Measurements from ENCODE around the gene RAC3. TPM values are rescaled to one million over a fixed set of nuclear protein-coding genes. Genes with fewer than 3 reads are reported as not detected.

The RAC3 gene
- total and polyA plus RNA-seq, 7 donors, result 0.60 to 11.8 (median 2.8) TPM

DNA sequence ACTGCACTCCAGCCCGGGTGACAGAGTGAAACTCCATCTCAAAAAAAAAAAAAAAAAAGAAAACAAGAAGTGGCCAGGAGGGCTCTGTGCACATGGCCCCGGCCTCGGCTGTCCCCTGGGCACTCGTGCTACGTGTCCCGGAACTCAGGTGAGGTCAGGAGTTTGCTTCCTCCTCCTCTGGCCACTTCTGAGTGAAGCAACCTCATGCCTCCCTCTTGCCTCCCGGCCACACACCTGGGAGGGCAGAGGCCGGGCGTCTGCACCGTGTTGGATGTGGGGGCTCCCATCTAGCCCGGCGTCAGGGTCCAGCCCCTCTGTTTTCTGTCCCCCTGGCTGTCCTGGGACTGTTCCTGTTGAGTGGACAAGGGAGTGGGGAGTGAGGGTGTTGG is 31.9 kb upstream of the RAC3 start:
- WGBS, 2 donors, result 91 to 93% methylated on average over 12 of the region's 12 CpGs
- intact Hi-C loops (cut with DNase I), result no loop called here
- no peak for DNase-seq
- Histone ChIP-seq H3K27ac (no peak overlapping the region), H3K27me3 (no peaks in the 10 kb centered on the region), H3K36me3 (peaks cover 0 to 9% (median 0%) of the 10 kb centered on the region in 4 donors), H3K4me1 (peaks cover 0 to 23% (median 21%) of the 10 kb centered on the region in 4 donors), H3K9me3 (no peaks in the 10 kb centered on the region), H3K4me3 (no peak overlapping the region)
- TF ChIP-seq POLR2A (IDR thresholded peaks at IDR 0.05), result no peak
- TF ChIP-seq EP300 (IDR thresholded peaks at IDR 0.05), result no peak
- TF ChIP-seq, protein P1, sequence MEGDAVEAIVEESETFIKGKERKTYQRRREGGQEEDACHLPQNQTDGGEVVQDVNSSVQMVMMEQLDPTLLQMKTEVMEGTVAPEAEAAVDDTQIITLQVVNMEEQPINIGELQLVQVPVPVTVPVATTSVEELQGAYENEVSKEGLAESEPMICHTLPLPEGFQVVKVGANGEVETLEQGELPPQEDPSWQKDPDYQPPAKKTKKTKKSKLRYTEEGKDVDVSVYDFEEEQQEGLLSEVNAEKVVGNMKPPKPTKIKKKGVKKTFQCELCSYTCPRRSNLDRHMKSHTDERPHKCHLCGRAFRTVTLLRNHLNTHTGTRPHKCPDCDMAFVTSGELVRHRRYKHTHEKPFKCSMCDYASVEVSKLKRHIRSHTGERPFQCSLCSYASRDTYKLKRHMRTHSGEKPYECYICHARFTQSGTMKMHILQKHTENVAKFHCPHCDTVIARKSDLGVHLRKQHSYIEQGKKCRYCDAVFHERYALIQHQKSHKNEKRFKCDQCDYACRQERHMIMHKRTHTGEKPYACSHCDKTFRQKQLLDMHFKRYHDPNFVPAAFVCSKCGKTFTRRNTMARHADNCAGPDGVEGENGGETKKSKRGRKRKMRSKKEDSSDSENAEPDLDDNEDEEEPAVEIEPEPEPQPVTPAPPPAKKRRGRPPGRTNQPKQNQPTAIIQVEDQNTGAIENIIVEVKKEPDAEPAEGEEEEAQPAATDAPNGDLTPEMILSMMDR (IDR thresholded peaks at IDR 0.05), result no peak
- TF ChIP-seq POLR2AphosphoS5 (IDR thresholded peaks at IDR 0.05), result no peak

DNA sequence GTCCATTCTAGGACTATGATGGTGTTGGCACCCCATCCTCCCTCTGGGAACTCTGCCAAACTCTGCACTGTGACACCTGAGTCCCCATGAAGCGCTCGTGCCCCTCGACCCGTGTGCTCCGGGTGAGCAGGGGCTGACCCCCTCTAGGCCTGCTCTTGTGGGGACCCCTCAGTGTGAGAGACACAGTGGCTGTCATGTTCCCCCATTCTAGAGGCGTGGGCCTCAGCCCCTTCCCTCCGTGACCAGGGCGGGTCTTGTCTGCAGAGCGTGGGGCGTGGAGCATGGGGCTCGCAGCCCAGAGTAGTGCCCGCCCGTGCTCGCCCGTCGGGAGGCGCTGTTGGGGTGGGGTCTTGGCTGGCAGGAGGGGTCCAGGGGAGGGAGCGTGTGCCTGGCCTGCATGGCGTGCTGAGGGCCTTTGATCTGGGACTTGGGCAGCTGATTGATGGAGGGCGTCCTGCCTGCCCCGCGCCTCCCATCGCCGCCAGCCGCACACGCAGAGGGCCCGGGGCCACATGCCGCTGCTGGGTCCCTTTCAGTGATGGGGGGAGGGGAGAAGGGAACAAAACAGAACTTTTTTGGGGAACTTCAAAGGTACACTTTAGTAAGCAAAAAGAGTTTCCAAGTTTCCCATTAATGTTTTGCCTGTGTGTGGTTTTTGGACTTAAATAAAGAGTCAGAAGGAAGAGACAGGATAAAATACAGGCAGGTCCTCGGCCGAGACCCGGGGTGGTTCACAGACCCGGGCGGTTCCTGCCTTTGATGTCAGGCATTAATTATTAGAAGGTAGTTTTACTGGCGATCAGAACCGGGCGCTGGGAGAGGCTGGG is 31.3 kb upstream of the RAC3 start:
- H3K27ac ChIP-seq, result no peak overlapping the region
- H3K36me3 ChIP-seq, result peaks cover 0 to 9% (median 0%) of the 10 kb centered on the region in 4 donors
- TF ChIP-seq, protein P1 (IDR thresholded peaks at IDR 0.05), result no peak
- no peak for TF ChIP-seq POLR2A (IDR thresholded peaks at IDR 0.05)
- TF ChIP-seq EP300 (IDR thresholded peaks at IDR 0.05), result no peak
- TF ChIP-seq POLR2AphosphoS5 (IDR thresholded peaks at IDR 0.05), result no peak
- H3K4me1 ChIP-seq, result peaks cover 0 to 27% (median 26%) of the 10 kb centered on the region in 4 donors
- no peak overlapping the region for H3K4me3 ChIP-seq
- H3K9me3 ChIP-seq, result no peaks in the 10 kb centered on the region
- no peak for DNase-seq
- intact Hi-C loops (cut with DNase I), result no loop called here
- H3K27me3 ChIP-seq, result no peaks in the 10 kb centered on the region
- 40 to 78% methylated on average over 36 of the region's 36 CpGs for WGBS, 2 donors

DNA sequence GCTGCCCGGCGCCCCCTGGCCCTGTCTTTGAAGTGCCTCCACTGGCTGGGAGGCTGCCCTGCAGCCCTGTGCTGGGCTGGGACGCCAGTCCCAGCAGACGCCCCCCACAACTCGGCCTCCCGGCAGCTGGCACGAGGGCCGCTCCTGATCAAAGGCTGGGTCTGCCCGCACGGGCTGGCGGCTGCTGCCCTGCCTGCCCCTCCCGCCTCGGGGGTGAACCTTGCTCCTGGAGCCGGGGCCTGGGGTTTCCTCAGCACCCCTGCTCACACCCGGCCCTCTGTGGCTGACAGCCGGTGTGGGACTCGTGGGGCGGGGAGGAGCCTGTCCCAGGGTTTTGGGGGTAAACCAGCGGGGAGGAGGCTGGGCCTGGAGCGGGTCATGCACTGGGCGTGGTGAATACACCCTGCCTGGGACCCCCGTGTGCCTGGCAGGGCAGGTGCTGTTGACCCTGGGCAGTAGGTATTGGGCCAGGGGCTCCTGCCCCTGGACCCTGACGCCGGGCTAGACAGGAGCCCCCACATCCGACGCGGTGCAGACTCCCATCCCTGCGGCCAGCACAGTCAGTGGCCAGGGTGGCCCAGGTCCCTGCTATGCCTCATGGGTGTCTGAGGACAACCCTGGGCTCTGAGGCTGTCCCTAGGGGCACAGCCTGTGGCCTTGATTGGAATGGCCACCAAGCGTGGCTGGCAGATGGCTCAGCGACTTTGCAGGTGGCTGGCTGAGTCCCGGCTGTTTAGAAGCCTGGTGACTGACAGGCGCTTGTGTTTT is 30.5 kb upstream of the RAC3 start:
- TF ChIP-seq POLR2A (IDR thresholded peaks at IDR 0.05) (no peak), POLR2AphosphoS5 (IDR thresholded peaks at IDR 0.05) (no peak), EP300 (IDR thresholded peaks at IDR 0.05) (no peak)
- TF ChIP-seq, protein P1 (IDR thresholded peaks at IDR 0.05), result no peak
- no peak overlapping the region for H3K4me3 ChIP-seq
- intact Hi-C loops (cut with DNase I), result no loop called here
- peaks cover 0 to 35% (median 34%) of the 10 kb centered on the region in 4 donors for H3K4me1 ChIP-seq
- 37 to 73% methylated on average over 32 of the region's 32 CpGs for WGBS, 2 donors
- no peak overlapping the region for H3K27ac ChIP-seq
- peaks cover 0 to 9% (median 0%) of the 10 kb centered on the region in 4 donors for H3K36me3 ChIP-seq
- H3K27me3 ChIP-seq, result no peaks in the 10 kb centered on the region
- no peak for DNase-seq
- H3K9me3 ChIP-seq, result no peaks in the 10 kb centered on the region

GRCh38 chr17:82001571-82002056 is 29.9 kb upstream of the RAC3 start:
- H3K27me3 ChIP-seq, result no peaks in the 10 kb centered on the region
- H3K4me3 ChIP-seq, result no peak overlapping the region
- peaks cover 0 to 42% (median 41%) of the 10 kb centered on the region in 4 donors for H3K4me1 ChIP-seq
- no peak overlapping the region for H3K27ac ChIP-seq
- 85 to 89% methylated on average over 17 of the region's 17 CpGs for WGBS, 2 donors
- DNase-seq, result no peak
- intact Hi-C loops (cut with DNase I), result no loop called here
- H3K9me3 ChIP-seq, result no peaks in the 10 kb centered on the region
- TF ChIP-seq POLR2A (IDR thresholded peaks at IDR 0.05) (no peak), POLR2AphosphoS5 (IDR thresholded peaks at IDR 0.05) (no peak), EP300 (IDR thresholded peaks at IDR 0.05) (no peak)
- TF ChIP-seq, protein P1 (IDR thresholded peaks at IDR 0.05), result no peak
- H3K36me3 ChIP-seq, result peaks cover 0 to 4% (median 0%) of the 10 kb centered on the region in 4 donors

Data from sigmoid colon (tissue), 7 donors.